ENCODE results near the gene CBX8.

CBX8 gene

GRCh38 chr17:79788989-79789942 lies 7.6 kb downstream of the CBX8 start:
- CTCF ChIA-PET, result interaction anchor here (0.6 to 2.6 kb wide), 16 partner anchors 9 to 201 kb away, joined by 3 to 15 read pairs (median 4); partner anchors contain the start of gene CBX2
- no peak for DNase-seq (ENCODE audit: extremely low spot score)
- TF ChIP-seq FOXM1 (IDR thresholded peaks at IDR 0.05; ENCODE audit: borderline replicate concordance) (no peak), SUZ12 (IDR thresholded peaks at IDR 0.05) (no peak), ELF4 (IDR thresholded peaks at IDR 0.05) (no peak), NFRKB (IDR thresholded peaks at IDR 0.05) (no peak), PKNOX1 (IDR thresholded peaks at IDR 0.05) (no peak), FOXK2 (IDR thresholded peaks at IDR 0.05) (no peak), ARNT (IDR thresholded peaks at IDR 0.05) (no peak)
- POLR2A ChIA-PET, result interaction anchor here (0.8 to 2.0 kb wide), 5 partner anchors 14 to 204 kb away, joined by 3 to 4 read pairs (median 3); no protein-coding TSS in a partner anchor

- TF ChIP-seq TARDBP (IDR thresholded peaks at IDR 0.05), result no peak
- TF ChIP-seq FOXM1 (IDR thresholded peaks at IDR 0.05; ENCODE audit: borderline replicate concordance), result no peak
- no peak for TF ChIP-seq FOXA1 (IDR thresholded peaks at IDR 0.05)
- no peak for TF ChIP-seq FOXK2 (IDR thresholded peaks at IDR 0.05)
- TF ChIP-seq ZNF384 (IDR thresholded peaks at IDR 0.05), result no peak
- no peak for TF ChIP-seq HDGF (IDR thresholded peaks at IDR 0.05; ENCODE audit: borderline replicate concordance)
- no peak for TF ChIP-seq ARNT (IDR thresholded peaks at IDR 0.05)
- TF ChIP-seq SUZ12 (IDR thresholded peaks at IDR 0.05), result no peak
- no peak for TF ChIP-seq SP1 (IDR thresholded peaks at IDR 0.05)
- no peak for TF ChIP-seq BHLHE40 (IDR thresholded peaks at IDR 0.05; ENCODE audit: borderline replicate concordance)
- TF ChIP-seq CTBP1 (IDR thresholded peaks at IDR 0.05; ENCODE audit: borderline replicate concordance), result no peak
- ChIA-PET CTCF (interaction anchor here (0.9 to 1.8 kb wide), 7 partner anchors 12 to 52 kb away, joined by 3 to 15 read pairs (median 5); no protein-coding TSS in a partner anchor), POLR2A (interaction anchor here (1.3 kb wide), 1 partner anchor 47 kb away, joined by 3 read pairs; no protein-coding TSS in a partner anchor)
- DNase-seq (ENCODE audit: extremely low spot score), result no peak
These were observed 8.4 kb downstream of the CBX8 start for GRCh38 chr17:79788455-79788854.

- ChIA-PET POLR2A (interaction anchor here (1.0 to 1.8 kb wide), 8 partner anchors 9 to 206 kb away, joined by 3 to 13 read pairs (median 4); partner anchors contain the start of genes CBX2, CBX4 and CBX8), CTCF (interaction anchor here (1.2 to 1.3 kb wide), 3 partner anchors 8 to 48 kb away, joined by 3 to 4 read pairs (median 4); no protein-coding TSS in a partner anchor)
- DNase-seq (ENCODE audit: extremely low spot score), result no peak
- TF ChIP-seq L3MBTL2 (conservative IDR thresholded peaks at IDR 0.05) (no peak), ZNF384 (IDR thresholded peaks at IDR 0.05) (no peak), ARNT (IDR thresholded peaks at IDR 0.05) (no peak), TARDBP (IDR thresholded peaks at IDR 0.05) (no peak), FOXA1 (IDR thresholded peaks at IDR 0.05) (no peak), PKNOX1 (IDR thresholded peaks at IDR 0.05) (no peak), ELF4 (IDR thresholded peaks at IDR 0.05) (no peak), NFRKB (IDR thresholded peaks at IDR 0.05) (no peak), LEF1 (IDR thresholded peaks at IDR 0.05; ENCODE audit: borderline replicate concordance) (no peak), SP1 (IDR thresholded peaks at IDR 0.05) (no peak), FOXM1 (IDR thresholded peaks at IDR 0.05; ENCODE audit: borderline replicate concordance) (no peak), CTBP1 (IDR thresholded peaks at IDR 0.05; ENCODE audit: borderline replicate concordance) (no peak)
These were observed 9.8 kb downstream of the CBX8 start for GRCh38 chr17:79786930-79787643.

- no peak for TF ChIP-seq TARDBP (IDR thresholded peaks at IDR 0.05)
- no peak for TF ChIP-seq ELF4 (IDR thresholded peaks at IDR 0.05)
- POLR2A ChIA-PET, result interaction anchor here (0.7 to 1.8 kb wide), 8 partner anchors 11 to 669 kb away, joined by 3 to 8 read pairs (median 4); partner anchors contain the start of genes CBX4 and CBX8
- CTCF ChIA-PET, result interaction anchor here (1.3 kb wide), 1 partner anchor 41 kb away, joined by 3 read pairs; no protein-coding TSS in a partner anchor
- DNase-seq (ENCODE audit: extremely low spot score), result no peak
These were observed 10.7 kb downstream of the CBX8 start for GRCh38 chr17:79785900-79786810.

GRCh38 chr17:79785017-79785899 lies 11.6 kb downstream of the CBX8 start:
- TF ChIP-seq SUZ12 (IDR thresholded peaks at IDR 0.05), result no peak
- TF ChIP-seq HDGF (IDR thresholded peaks at IDR 0.05; ENCODE audit: borderline replicate concordance), result no peak
- no peak for TF ChIP-seq FOXM1 (IDR thresholded peaks at IDR 0.05; ENCODE audit: borderline replicate concordance)
- no peak for TF ChIP-seq L3MBTL2 (conservative IDR thresholded peaks at IDR 0.05)
- TF ChIP-seq SP1 (IDR thresholded peaks at IDR 0.05), result no peak
- TF ChIP-seq TARDBP (IDR thresholded peaks at IDR 0.05), result no peak
- TF ChIP-seq NFRKB (IDR thresholded peaks at IDR 0.05), result no peak
- no peak for TF ChIP-seq PKNOX1 (IDR thresholded peaks at IDR 0.05)
- TF ChIP-seq FOXK2 (IDR thresholded peaks at IDR 0.05), result no peak
- no peak for TF ChIP-seq BHLHE40 (IDR thresholded peaks at IDR 0.05; ENCODE audit: borderline replicate concordance)
- TF ChIP-seq FOXA1 (IDR thresholded peaks at IDR 0.05), result no peak
- TF ChIP-seq ZNF384 (IDR thresholded peaks at IDR 0.05), result no peak
- no peak for TF ChIP-seq LEF1 (IDR thresholded peaks at IDR 0.05; ENCODE audit: borderline replicate concordance)
- no peak for DNase-seq (ENCODE audit: extremely low spot score)
- CTCF ChIA-PET, result no interaction called here
- POLR2A ChIA-PET, result no interaction called here
